GM12875 (cell line): ENCODE measurements around the gene WDR49.

Experiments
- H3K4me3 ChIP-seq: one replicate; pipeline ENCODE4 v1.5.1; 2011; ENCODE audit warnings: low read depth, low read length, control low read depth
- CTCF ChIP-seq: IDR thresholded peaks from 2 replicates; pipeline ENCODE4 v1.5.1; 2011; ENCODE audit warnings: low read depth, mild to moderate bottlenecking, control low read depth, inconsistent platforms, low read length, moderate library complexity, borderline replicate concordance; ENCODE audit not compliant: insufficient read depth

Gene WDR49

GRCh38 chr3:167559924-167560323 is 93.8 kb downstream of the WDR49 start:
- TF ChIP-seq CTCF: no peak
- H3K4me3 ChIP-seq: no peak overlapping the region

- H3K4me3 ChIP-seq: no peak overlapping the region
- TF ChIP-seq CTCF: no peak
Observed at GRCh38 chr3:167554898-167555297, 98.8 kb downstream of the WDR49 start.

GRCh38 chr3:167538081-167538480 is 115.7 kb downstream of the WDR49 start:
- TF ChIP-seq CTCF: no peak
- H3K4me3 ChIP-seq: no peak overlapping the region

- no peak for TF ChIP-seq CTCF
- no peak overlapping the region for H3K4me3 ChIP-seq
Observed at GRCh38 chr3:167521006-167521355, 132.8 kb downstream of the WDR49 start.

GRCh38 chr3:167520266-167521005 is 133.3 kb downstream of the WDR49 start:
- TF ChIP-seq CTCF: no peak
- no peak overlapping the region for H3K4me3 ChIP-seq

- no peak for TF ChIP-seq CTCF
- H3K4me3 ChIP-seq: no peak overlapping the region
Observed at GRCh38 chr3:167507954-167508353, 145.8 kb downstream of the WDR49 start.

- TF ChIP-seq CTCF: no peak
- H3K4me3 ChIP-seq: no peak overlapping the region
Observed at GRCh38 chr3:167502401-167502800, 151.3 kb downstream of the WDR49 start.
